GM19099 (cell line): ENCODE data around the gene SIVA1.
A peak's percentile ranks its signal among the peaks of the same experiment; 100 is the strongest.

ENCODE experiments used
- POLR2A ChIP-seq: IDR thresholded peaks from 3 replicates; pipeline ENCODE4 v1.6.1; 2011; ENCODE audit warnings: low read depth; ENCODE audit not compliant: insufficient read length; ENCODE audit errors: extremely low read depth

SIVA1 gene

GRCh38 chr14:104786726-104787675, 34.1 kb downstream of the SIVA1 start:
- TF ChIP-seq POLR2A: no peak

DNA sequence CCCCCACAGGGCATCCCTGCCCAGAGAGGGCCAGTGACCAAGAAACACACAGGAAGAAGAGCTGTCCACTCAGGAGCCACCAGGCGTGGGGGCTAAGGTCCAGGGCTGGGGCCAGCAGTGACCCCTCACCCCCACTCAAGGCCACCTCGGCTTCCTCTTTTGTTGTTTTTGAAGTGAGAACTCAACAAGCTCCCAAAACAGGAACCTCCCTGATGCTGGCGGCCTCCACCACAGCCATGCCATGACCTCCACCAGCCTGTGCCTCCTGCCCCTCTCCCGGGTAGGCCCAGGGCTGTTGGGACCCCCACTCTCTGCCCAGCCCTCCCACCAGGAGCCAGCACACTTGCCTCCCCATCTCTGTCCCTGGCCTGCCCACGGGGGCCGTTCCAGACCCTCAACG, 34.8 kb downstream of the SIVA1 start:
- TF ChIP-seq POLR2A: no peak

- no peak for TF ChIP-seq POLR2A
These were observed 35.3 kb downstream of the SIVA1 start for GRCh38 chr14:104788161-104788818.

- no peak for TF ChIP-seq POLR2A
These were observed 36.1 kb downstream of the SIVA1 start for GRCh38 chr14:104788873-104789663.

- no peak for TF ChIP-seq POLR2A
These were observed 37.1 kb downstream of the SIVA1 start for GRCh38 chr14:104789752-104790743.

GRCh38 chr14:104791425-104791824, 38.5 kb downstream of the SIVA1 start:
- TF ChIP-seq POLR2A: no peak

DNA sequence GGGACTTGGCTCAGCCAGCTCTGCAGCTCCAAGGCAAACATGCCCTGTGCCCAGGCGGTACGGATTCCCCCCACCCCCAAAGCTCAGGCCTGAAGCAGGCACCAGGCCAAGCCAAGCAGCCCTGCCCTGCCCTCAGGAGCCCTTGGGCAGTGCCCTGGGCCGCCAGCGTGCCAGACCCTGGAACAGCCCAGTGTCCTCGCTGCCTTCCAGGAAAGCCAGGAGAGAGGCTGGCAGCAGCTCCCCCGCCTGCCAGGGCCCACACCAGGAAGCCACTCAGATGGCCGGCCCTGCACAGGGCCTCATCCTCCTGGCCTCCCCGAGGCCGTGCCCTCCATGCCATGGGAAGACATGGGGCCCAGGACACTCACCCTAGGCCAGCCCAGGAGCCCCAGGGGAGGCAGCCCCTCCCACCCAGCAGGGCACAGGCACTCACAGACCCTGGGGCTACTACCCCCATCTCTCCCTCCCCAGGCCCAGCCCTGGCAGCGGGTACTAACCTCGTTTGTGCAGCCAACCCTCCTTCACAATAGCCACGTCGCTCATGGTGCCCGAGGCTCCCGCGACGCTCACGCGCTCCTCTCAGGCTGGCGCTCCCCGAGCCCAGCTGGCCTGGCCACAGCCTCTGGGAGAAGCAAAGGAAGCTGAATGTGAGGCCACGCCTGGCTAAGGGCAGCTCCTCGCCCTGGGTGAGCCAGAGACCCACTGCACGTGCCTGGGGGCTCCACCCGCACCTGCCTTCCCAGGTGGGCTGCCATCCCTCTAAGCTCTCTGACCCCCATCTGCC, 39.3 kb downstream of the SIVA1 start:
- TF ChIP-seq POLR2A: no peak

DNA sequence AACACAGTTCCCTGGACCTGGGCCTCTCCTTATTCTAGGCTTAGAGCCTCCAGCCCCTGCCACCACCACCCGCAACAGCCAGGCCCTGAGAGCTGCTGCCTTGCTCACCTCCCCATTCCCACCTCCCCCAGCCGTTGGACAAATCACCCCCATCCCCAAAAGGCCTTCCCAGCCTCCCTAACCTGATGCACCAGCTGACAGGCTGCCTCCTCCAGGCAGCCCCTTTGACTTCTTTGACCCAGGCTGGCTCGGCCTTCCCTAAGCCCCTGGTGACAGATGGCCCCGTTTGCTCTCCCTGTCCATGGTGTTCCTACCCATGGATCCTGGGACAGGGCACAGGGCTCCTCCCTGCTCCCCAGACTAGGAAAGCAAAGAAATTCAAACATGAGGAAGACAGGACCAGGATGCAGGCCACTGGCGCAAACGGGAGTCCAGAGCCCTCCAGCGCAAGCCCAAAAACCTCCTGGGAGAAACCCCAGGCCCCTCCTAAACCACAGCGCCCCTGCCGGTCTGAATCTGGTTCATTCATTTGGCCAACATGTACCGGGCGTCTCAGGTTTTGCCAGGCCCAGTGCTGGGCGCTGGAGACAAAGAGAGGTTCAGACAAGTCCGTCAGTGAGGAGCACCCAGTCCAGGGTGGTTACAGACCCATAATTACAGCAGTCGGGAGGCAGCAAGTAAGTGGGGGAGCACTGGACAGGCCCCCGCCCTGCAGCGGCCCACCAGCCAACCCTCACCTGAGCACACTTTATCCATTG, 40.2 kb downstream of the SIVA1 start:
- TF ChIP-seq POLR2A: no peak

- no peak for TF ChIP-seq POLR2A
These were observed 40.7 kb downstream of the SIVA1 start for GRCh38 chr14:104793703-104793959.

- TF ChIP-seq POLR2A: no peak
These were observed 41.2 kb downstream of the SIVA1 start for GRCh38 chr14:104794099-104794498.

DNA sequence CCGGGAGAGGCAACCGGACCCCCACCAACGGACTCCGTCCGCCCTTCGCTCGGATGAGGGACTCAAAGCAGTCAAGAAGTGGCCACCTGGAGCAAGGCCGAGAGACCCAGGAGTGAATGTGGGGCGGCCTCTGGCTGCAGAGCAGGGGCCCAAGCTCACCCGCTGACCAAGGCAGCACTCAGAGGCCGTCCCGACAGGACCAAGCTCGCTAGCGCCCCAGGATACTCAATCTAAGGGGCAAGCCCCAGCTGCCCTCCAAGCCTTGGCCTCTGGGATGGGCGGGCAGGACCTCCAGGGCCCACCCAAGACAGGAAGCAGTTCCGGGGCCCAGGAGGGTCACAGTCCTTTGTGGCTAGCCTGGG, 41.7 kb downstream of the SIVA1 start:
- TF ChIP-seq POLR2A: no peak

GRCh38 chr14:104794993-104795780, 42.2 kb downstream of the SIVA1 start, which contains the start of gene AKT1:
AKT1 (minus strand) TSS chr14:104795748; CDS start chr14:104792643, 3,105 bp downstream.
- peak; percentile 27 for TF ChIP-seq POLR2A
